Testis (tissue), 3 donors: ENCODE data around the gene PITPNM3. TPM values are rescaled to one million over a fixed set of nuclear protein-coding genes. Genes with fewer than 3 reads are reported as not detected.

Experiments used
- DNase-seq: peaks from one replicate; pipeline ENCODE4 v3.0.0-alpha.2; 2019
- H3K27ac ChIP-seq, 2 donors: fragments of 200-600 bp; sonication (generic); one replicate each; pipeline ENCODE4 v1.5.1; 2019
- H3K27me3 ChIP-seq: fragments of 200-600 bp; sonication (generic); one replicate; pipeline ENCODE4 v1.5.1; 2019
- H3K36me3 ChIP-seq: fragments of 200-600 bp; sonication (generic); one replicate; pipeline ENCODE4 v1.5.1; 2017; ENCODE audit warnings: low read depth; ENCODE audit errors: missing control alignments
- H3K4me1 ChIP-seq: fragments of 200-600 bp; sonication (generic); one replicate; pipeline ENCODE4 v1.5.1; 2019
- H3K4me3 ChIP-seq, 2 donors: fragments of 200-600 bp; sonication (generic); one replicate each; pipeline ENCODE4 v1.5.1; 2017 to 2019
- H3K9me3 ChIP-seq: fragments of 200-600 bp; sonication (generic); one replicate; pipeline ENCODE4 v1.5.1; 2017
- CTCF ChIP-seq, 3 experiments: fragments of 450-650 bp in 2 of 3; fragments of 200-600 bp in 1 of 3; sonication (generic) in 1 of 3; IDR thresholded peaks; one replicate each; pipeline ENCODE4 v1.5.1; 2016 to 2019; ENCODE audit warnings: antibody characterized with exemption in 3 of 3, mild to moderate bottlenecking in 2 of 3, moderate library complexity in 1 of 3
- POLR2A ChIP-seq: fragments of 450-650 bp; IDR thresholded peaks from one replicate; pipeline ENCODE4 v1.6.1; 2017; ENCODE audit warnings: antibody characterized with exemption, mild to moderate bottlenecking, moderate library complexity
- WGBS, 2 donors: methylation state at CpG; one replicate each; pipeline ENCODE4 v1.1.5; 2018; 5-methylcytosine and 5-hydroxymethylcytosine counted together
- intact Hi-C: fragments of 100-400 bp; cut with DNase I; formaldehyde crosslinking; loops from one replicate; pipeline ENCODE4 v1.15.1; 2023; ENCODE audit warnings: low total_unique reads
- polyA plus RNA-seq: library from polyadenylated mRNA; stranded (reverse); fragments of 350-450 nt; fragmentation: Illumina TruSeq; extraction: RNeasy Lipid Tissue Mini Kit (QIAGEN cat#74804); gene quantifications from one replicate; pipeline ENCODE4 v1.2.3, GENCODE V29; 2014; ENCODE audit warnings: low read depth, low replicate concordance; ENCODE audit not compliant: insufficient read depth
- total RNA-seq, 2 donors: library from RNA; depleted of rRNA; stranded (reverse); fragments of >200 nt; gene quantifications; one replicate each; pipeline ENCODE4 v1.2.3, GENCODE V29; 2016

The PITPNM3 gene
- total and polyA plus RNA-seq, 3 donors from 2014 or later = 6.3 to 7.3 (median 6.7) TPM

GRCh38 chr17:6510321-6510977, 45.9 kb downstream of the PITPNM3 start:
- no peaks in the 10 kb centered on the region for H3K36me3 ChIP-seq
- H3K4me3 ChIP-seq = no peak overlapping the region
- H3K9me3 ChIP-seq = no peaks in the 10 kb centered on the region
- peaks cover 6% of the 10 kb centered on the region for H3K4me1 ChIP-seq
- no peak overlapping the region for H3K27ac ChIP-seq
- no peak for DNase-seq
- no peaks in the 10 kb centered on the region for H3K27me3 ChIP-seq
- intact Hi-C loops = no loop called here
- TF ChIP-seq POLR2A (no peak), CTCF (IDR thresholded peaks at IDR 0.05) (no peak)
- 95 to 96% methylated on average over 8 to 9 of the region's 9 CpGs for WGBS, 2 donors

GRCh38 chr17:6509921-6510320, 46.4 kb downstream of the PITPNM3 start:
- no peaks in the 10 kb centered on the region for H3K27me3 ChIP-seq
- H3K4me1 ChIP-seq = peaks cover 7% of the 10 kb centered on the region
- WGBS, 2 donors = 95 to 98% methylated on average over 4 of the region's 4 CpGs
- DNase-seq = no peak
- no peaks in the 10 kb centered on the region for H3K9me3 ChIP-seq
- intact Hi-C loops = no loop called here
- H3K36me3 ChIP-seq = no peaks in the 10 kb centered on the region
- no peak overlapping the region for H3K4me3 ChIP-seq
- H3K27ac ChIP-seq = no peak overlapping the region
- no peak for TF ChIP-seq CTCF (IDR thresholded peaks at IDR 0.05)
- TF ChIP-seq POLR2A = no peak

- Histone ChIP-seq H3K27me3 (no peaks in the 10 kb centered on the region), H3K4me1 (peaks cover 7% of the 10 kb centered on the region), H3K27ac (no peak overlapping the region), H3K36me3 (no peaks in the 10 kb centered on the region), H3K9me3 (no peaks in the 10 kb centered on the region), H3K4me3 (no peak overlapping the region)
- DNase-seq = no peak
- intact Hi-C loops = no loop called here
- WGBS, 2 donors = 74 to 75% methylated on average over 11 of the region's 11 CpGs
- no peak for TF ChIP-seq CTCF (IDR thresholded peaks at IDR 0.05)
- no peak for TF ChIP-seq POLR2A
Measured at GRCh38 chr17:6509031-6509771, 47.2 kb downstream of the PITPNM3 start.

- no peak for DNase-seq
- no peaks in the 10 kb centered on the region for H3K9me3 ChIP-seq
- TF ChIP-seq CTCF (IDR thresholded peaks at IDR 0.05) (no peak), POLR2A (no peak)
- WGBS, 2 donors = 74 to 76% methylated on average over 5 to 15 of the region's 15 CpGs
- H3K4me1 ChIP-seq = peaks cover 7% of the 10 kb centered on the region
- no peaks in the 10 kb centered on the region for H3K36me3 ChIP-seq
- no peak overlapping the region for H3K27ac ChIP-seq
- intact Hi-C loops = no loop called here
- H3K27me3 ChIP-seq = no peaks in the 10 kb centered on the region
- H3K4me3 ChIP-seq = no peak overlapping the region
Measured at GRCh38 chr17:6508519-6509030, 47.8 kb downstream of the PITPNM3 start.
